CD4-positive, alpha-beta memory T cell (primary cell): ENCODE results near the gene ADGRL3. TPM values are rescaled to one million over a fixed set of nuclear protein-coding genes. Genes with fewer than 3 reads are reported as not detected.
"Not testable (repeated sequence)": the region's sequence is repeated elsewhere in the genome, so short reads cannot be mapped to it uniquely, and the experiment has no call there.

Source experiments
- CTCF ChIA-PET: fragments of 350-600 bp; sonication (Branson Sonifier 250); formaldehyde crosslinking; loops from one replicate; lab custom pipeline; 2021; ENCODE audit warnings: inconsistent platforms; ENCODE audit not compliant: partially characterized antibody; lab: Charles Lee
- POLR2A ChIA-PET: fragments of 350-600 bp; sonication (Branson Sonifier 250); formaldehyde crosslinking; loops from one replicate; lab custom pipeline; 2021; ENCODE audit not compliant: partially characterized antibody; lab: Charles Lee
- DNase-seq, 5 donors: peaks; one replicate each; pipeline versions ENCODE4 v3.0.0 to v3.0.0-alpha.2; 2020 to 2022; ENCODE audit warnings: mixed read lengths in 1 of 5
- H3K27ac ChIP-seq: one replicate; pipeline ENCODE4 v1.7.0; 2013; ENCODE audit warnings: low read depth, low read length
- H3K27me3 ChIP-seq: 2 replicates; pipeline ENCODE4 v1.7.0; 2013; ENCODE audit warnings: mild to moderate bottlenecking, low read length, moderate library complexity; ENCODE audit not compliant: insufficient read depth
- H3K36me3 ChIP-seq: 2 replicates; pipeline ENCODE4 v1.7.0; 2013; ENCODE audit warnings: mild to moderate bottlenecking, low read length, moderate library complexity; ENCODE audit not compliant: insufficient read depth
- H3K4me1 ChIP-seq: 2 replicates; pipeline ENCODE4 v1.7.0; 2013; ENCODE audit warnings: mild to moderate bottlenecking, low read length, moderate library complexity; ENCODE audit not compliant: insufficient read depth
- H3K4me3 ChIP-seq, 2 donors: one replicate each; pipeline ENCODE4 v1.7.0; 2013; ENCODE audit warnings: low read length in 2 of 2, mild to moderate bottlenecking in 1 of 2
- H3K9me3 ChIP-seq, 2 donors: one replicate each; pipeline ENCODE4 v1.7.0; 2013; ENCODE audit warnings: low read length in 2 of 2, control low read depth in 1 of 2; ENCODE audit not compliant: control insufficient read depth in 1 of 2
- H3K27ac Mint-ChIP-seq, 7 donors: one replicate each; pipeline ENCODE4 v1.8.0; 2020 to 2021; ENCODE audit warnings: mixed read lengths in 7 of 7, mild to moderate bottlenecking in 6 of 7, inconsistent platforms in 3 of 7, moderate library complexity in 3 of 7
- H3K27me3 Mint-ChIP-seq, 2 donors: one replicate each; pipeline ENCODE4 v1.8.0; 2020 to 2021; ENCODE audit warnings: mixed read lengths in 2 of 2
- H3K36me3 Mint-ChIP-seq, 2 donors: one replicate each; pipeline ENCODE4 v1.8.0; 2020 to 2021; ENCODE audit warnings: mixed read lengths in 2 of 2, inconsistent platforms in 1 of 2, mild to moderate bottlenecking in 1 of 2
- H3K4me1 Mint-ChIP-seq, 4 donors: one replicate each; pipeline ENCODE4 v1.8.0; 2020 to 2021; ENCODE audit warnings: mixed read lengths in 4 of 4, mild to moderate bottlenecking in 1 of 4
- H3K4me3 Mint-ChIP-seq, 8 donors: one replicate each; pipeline ENCODE4 v1.8.0; 2020 to 2021; ENCODE audit warnings: mixed read lengths in 8 of 8, mild to moderate bottlenecking in 7 of 8, moderate library complexity in 6 of 8, inconsistent platforms in 3 of 8
- H3K9me3 Mint-ChIP-seq, 8 donors: one replicate each; pipeline ENCODE4 v1.8.0; 2020 to 2021; ENCODE audit warnings: mixed read lengths in 8 of 8, mild to moderate bottlenecking in 5 of 8, inconsistent platforms in 3 of 8, moderate library complexity in 1 of 8
- intact Hi-C: fragments of 100-400 bp; cut with micrococcal nuclease; formaldehyde crosslinking; loops from one replicate; pipeline ENCODE4 v1.15.1; 2023
- polyA plus RNA-seq, 2 donors: library from polyadenylated mRNA; unstranded; fragments of 300-500 nt; fragmentation: Illumina TruSeq; gene quantifications; one replicate each; pipeline ENCODE4 v1.2.3, GENCODE V29; 2021
- total RNA-seq, 2 experiments: library from RNA; stranded (reverse); gene quantifications; one replicate each; pipeline ENCODE4 v1.2.3, GENCODE V29; 2021

The ADGRL3 gene
- total and polyA plus RNA-seq, 4 experiments from 2014 or later: not detected

DNA sequence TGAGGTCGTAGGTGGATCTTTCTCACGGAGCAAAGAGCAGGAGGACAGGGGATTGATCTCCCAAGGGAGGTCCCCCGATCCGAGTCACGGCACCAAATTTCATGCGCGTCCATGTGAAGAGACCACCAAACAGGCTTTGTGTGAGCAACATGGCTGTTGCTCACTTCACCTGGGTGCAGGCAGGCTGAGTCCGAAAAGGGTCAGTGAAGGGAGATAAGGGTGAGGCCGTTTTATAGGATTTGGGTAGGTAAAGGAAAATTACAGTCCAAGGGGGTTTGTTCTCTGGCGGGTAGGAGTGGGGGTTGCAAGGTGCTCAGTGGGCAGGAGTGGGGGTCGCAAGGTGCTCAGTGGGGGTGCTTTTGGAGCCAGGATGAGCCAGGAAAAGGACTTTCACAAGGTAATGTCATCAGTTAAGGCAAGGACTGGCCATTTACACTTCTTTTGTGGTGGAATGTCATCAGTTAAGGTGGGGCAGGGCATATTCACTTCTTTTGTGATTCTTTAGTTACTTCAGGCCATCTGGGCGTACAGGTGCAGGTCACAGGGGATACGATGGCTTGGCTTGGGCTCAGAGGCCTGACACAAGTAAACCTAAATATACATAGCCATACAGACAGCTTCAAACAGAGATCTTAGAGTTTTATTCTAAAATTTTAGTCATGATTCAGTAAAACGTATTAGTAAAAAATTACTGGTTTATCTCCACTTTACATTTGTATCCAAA, 569.5 kb downstream of the ADGRL3 start:
- POLR2A ChIA-PET, H3K27ac Mint-ChIP-seq, intact Hi-C loops, H3K36me3 Mint-ChIP-seq, H3K27me3 ChIP-seq, H3K4me1 Mint-ChIP-seq, H3K36me3 ChIP-seq, H3K4me3 Mint-ChIP-seq, DNase-seq, H3K4me3 ChIP-seq, H3K27me3 Mint-ChIP-seq, CTCF ChIA-PET, H3K9me3 ChIP-seq, H3K4me1 ChIP-seq, H3K27ac ChIP-seq: not testable (repeated sequence)
- H3K9me3 Mint-ChIP-seq: peaks cover 0 to 21% (median 6%) of the 10 kb centered on the region in 8 donors

DNA sequence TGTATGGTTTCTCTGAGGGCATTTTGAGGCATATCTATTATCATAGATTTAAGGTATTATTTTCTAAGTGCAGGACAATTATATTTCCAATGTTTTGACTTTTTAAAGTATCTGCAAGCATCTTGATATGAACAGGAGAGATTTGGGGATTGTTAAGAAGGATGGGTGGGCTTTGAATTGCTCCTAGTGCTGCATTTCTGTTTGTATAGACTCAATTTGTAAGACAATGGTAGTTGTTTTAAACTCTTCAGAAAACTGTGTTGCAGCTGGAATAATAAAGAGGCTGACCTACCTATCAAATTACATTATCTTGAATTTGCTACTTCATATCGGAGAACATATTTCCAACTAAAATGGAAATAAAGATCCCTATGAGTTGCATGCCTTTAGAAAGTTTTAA, 570.3 kb downstream of the ADGRL3 start:
- Histone ChIP-seq H3K36me3 (no peaks in the 10 kb centered on the region), H3K4me3 (no peak overlapping the region), H3K9me3 (no peaks in the 10 kb centered on the region), H3K4me1 (no peaks in the 10 kb centered on the region), H3K27me3 (no peaks in the 10 kb centered on the region), H3K27ac (no peak overlapping the region)
- CTCF ChIA-PET: no interaction called here
- no peak for DNase-seq
- Mint-ChIP-seq H3K27me3 (no peaks in the 10 kb centered on the region), H3K27ac (no peak overlapping the region), H3K4me3 (no peak overlapping the region), H3K4me1 (no peaks in the 10 kb centered on the region), H3K9me3 (peaks cover 0 to 21% (median 8%) of the 10 kb centered on the region in 8 donors), H3K36me3 (no peaks in the 10 kb centered on the region)
- POLR2A ChIA-PET: no interaction called here
- intact Hi-C loops: no loop called here

DNA sequence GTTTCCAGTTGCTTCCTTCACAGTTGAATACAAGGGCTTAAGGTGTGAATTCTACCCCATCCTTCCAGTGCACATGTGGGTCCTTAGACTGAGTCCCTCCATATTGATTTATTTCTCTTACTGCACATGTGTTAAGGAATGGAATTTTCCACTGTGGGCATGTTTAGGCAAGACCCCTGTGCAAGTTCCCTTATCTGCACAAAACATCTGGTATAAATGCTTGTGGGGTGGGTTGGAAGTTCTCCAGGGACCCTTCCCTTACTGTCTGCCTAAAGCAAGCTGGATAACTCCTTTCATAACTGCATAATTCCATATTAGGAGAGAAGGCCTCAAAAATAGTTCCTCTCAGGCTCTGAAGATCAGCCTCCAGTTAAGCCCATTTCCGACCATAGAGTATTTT, 570.9 kb downstream of the ADGRL3 start:
- H3K36me3 ChIP-seq: no peaks in the 10 kb centered on the region
- H3K27ac ChIP-seq: no peak overlapping the region
- ChIA-PET CTCF (no interaction called here), POLR2A (no interaction called here)
- Mint-ChIP-seq H3K4me3 (no peak overlapping the region), H3K27me3 (no peaks in the 10 kb centered on the region), H3K4me1 (no peaks in the 10 kb centered on the region), H3K27ac (no peak overlapping the region), H3K9me3 (peaks cover 0 to 22% (median 7%) of the 10 kb centered on the region in 8 donors), H3K36me3 (no peaks in the 10 kb centered on the region)
- H3K27me3 ChIP-seq: no peaks in the 10 kb centered on the region
- no peaks in the 10 kb centered on the region for H3K9me3 ChIP-seq
- DNase-seq: no peak
- H3K4me3 ChIP-seq: no peak overlapping the region
- intact Hi-C loops: no loop called here
- H3K4me1 ChIP-seq: no peaks in the 10 kb centered on the region

DNA sequence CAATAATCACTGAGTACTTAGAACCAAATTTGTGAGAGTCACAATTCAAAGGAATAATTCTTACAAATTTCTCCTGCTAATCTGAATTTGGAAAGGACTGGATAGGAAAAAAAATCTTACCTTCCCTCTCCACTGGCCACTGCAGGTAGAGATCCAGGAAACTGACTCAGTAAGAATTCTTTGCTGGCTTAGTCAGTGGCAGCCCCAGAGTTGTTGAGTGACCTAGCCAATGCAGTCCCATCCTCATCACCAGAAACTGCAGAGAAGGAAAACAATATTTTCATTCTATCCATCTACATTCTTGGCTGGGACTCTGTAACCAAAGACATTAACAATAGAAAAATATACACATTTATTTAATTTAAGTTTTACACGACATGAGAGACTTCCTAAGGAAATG, 572.0 kb downstream of the ADGRL3 start:
- no peaks in the 10 kb centered on the region for H3K27me3 ChIP-seq
- no peaks in the 10 kb centered on the region for H3K4me1 ChIP-seq
- POLR2A ChIA-PET: no interaction called here
- intact Hi-C loops: no loop called here
- H3K36me3 ChIP-seq: no peaks in the 10 kb centered on the region
- no peak overlapping the region for H3K27ac ChIP-seq
- H3K9me3 ChIP-seq: no peaks in the 10 kb centered on the region
- Mint-ChIP-seq H3K9me3 (peaks cover 0 to 18% (median 6%) of the 10 kb centered on the region in 8 donors), H3K36me3 (no peaks in the 10 kb centered on the region), H3K27me3 (no peaks in the 10 kb centered on the region), H3K27ac (no peak overlapping the region), H3K4me3 (no peak overlapping the region), H3K4me1 (no peaks in the 10 kb centered on the region)
- CTCF ChIA-PET: no interaction called here
- no peak for DNase-seq
- H3K4me3 ChIP-seq: no peak overlapping the region

DNA sequence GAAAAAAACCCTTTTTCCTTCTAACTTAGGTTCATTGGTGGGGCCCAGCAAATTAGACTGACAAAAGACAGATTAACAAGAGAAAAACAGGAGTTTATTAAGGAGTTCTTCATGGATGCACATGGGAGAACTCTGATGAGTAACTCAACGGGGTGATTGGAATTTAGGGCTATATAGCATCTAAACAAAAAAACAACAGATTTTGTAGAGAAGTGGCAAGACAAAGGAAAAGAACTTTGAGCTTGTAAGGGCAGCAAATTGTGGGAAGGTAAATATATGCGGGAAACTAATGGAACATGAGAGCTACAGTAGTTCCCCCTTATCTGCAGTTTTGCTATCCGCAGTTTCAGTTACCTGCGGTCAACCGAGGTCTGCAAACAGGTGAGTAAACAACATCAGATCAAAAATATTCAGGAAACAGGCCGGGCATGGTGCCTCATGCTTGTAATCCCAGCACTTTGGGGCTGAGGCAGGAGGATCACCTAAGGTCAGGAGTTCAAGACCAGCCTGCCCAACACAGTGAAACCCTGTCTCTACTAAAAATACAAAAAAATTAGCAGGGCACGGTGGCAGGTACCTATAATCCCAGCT, 573.6 kb downstream of the ADGRL3 start:
- Histone ChIP-seq H3K4me1 (no peaks in the 10 kb centered on the region), H3K36me3 (no peaks in the 10 kb centered on the region), H3K4me3 (no peak overlapping the region), H3K27ac (no peak overlapping the region), H3K27me3 (no peaks in the 10 kb centered on the region), H3K9me3 (no peaks in the 10 kb centered on the region)
- Mint-ChIP-seq H3K27me3 (no peaks in the 10 kb centered on the region), H3K27ac (no peak overlapping the region), H3K36me3 (no peaks in the 10 kb centered on the region), H3K4me1 (no peaks in the 10 kb centered on the region), H3K9me3 (peaks cover 0 to 20% (median 6%) of the 10 kb centered on the region in 8 donors), H3K4me3 (no peak overlapping the region)
- ChIA-PET POLR2A (no interaction called here), CTCF (no interaction called here)
- intact Hi-C loops: no loop called here
- no peak for DNase-seq

DNA sequence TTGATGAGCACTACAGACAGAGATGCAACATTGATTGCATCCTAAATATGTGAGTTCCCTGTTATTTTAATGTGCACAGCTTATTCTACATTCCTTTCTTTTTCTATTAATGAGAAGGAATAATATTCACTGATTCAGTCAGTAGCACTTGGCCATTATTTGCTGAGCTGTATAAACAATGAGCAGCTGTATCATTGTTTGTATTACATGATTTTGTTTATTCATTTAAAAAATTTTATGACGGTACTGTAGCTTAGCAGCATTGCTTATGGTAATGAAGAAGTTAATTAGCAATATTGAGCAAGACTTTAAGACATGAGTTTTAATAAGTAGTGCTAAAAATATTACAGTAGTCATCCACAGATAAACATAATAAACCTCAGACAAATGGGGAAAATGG, 582.0 kb downstream of the ADGRL3 start:
- Mint-ChIP-seq H3K27me3 (no peaks in the 10 kb centered on the region), H3K36me3 (no peaks in the 10 kb centered on the region), H3K4me1 (no peaks in the 10 kb centered on the region), H3K27ac (no peak overlapping the region), H3K4me3 (no peak overlapping the region), H3K9me3 (peaks cover 0 to 9% (median 2%) of the 10 kb centered on the region in 8 donors)
- ChIA-PET POLR2A (no interaction called here), CTCF (no interaction called here)
- Histone ChIP-seq H3K27me3 (no peaks in the 10 kb centered on the region), H3K4me3 (no peak overlapping the region), H3K4me1 (no peaks in the 10 kb centered on the region), H3K9me3 (peaks cover 0 to 5% of the 10 kb centered on the region in 2 donors), H3K36me3 (no peaks in the 10 kb centered on the region), H3K27ac (no peak overlapping the region)
- DNase-seq: no peak
- intact Hi-C loops: no loop called here

DNA sequence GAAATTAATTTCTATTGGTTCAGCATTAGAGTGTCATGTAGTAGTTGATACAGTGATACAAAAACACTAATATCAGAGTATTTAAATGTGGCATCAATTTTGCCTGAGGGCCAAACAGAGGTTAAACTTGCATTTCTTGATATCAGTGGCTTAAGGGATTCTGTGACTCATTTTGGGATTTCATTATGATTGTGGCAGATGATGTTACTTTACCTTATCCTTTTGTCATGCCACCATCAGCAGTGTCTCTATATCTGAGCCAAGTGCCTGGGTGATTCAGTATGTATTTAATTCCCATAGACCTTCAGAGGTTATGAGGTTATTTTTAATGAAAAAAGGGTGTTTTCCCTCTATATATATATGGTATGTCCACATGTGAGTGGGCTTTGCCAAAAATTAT, 582.9 kb downstream of the ADGRL3 start:
- H3K27me3 Mint-ChIP-seq: no peaks in the 10 kb centered on the region
- Histone ChIP-seq H3K27ac (no peak overlapping the region), H3K4me1 (no peaks in the 10 kb centered on the region), H3K4me3 (no peak overlapping the region), H3K9me3 (peaks cover 0 to 5% of the 10 kb centered on the region in 2 donors), H3K27me3 (no peaks in the 10 kb centered on the region), H3K36me3 (no peaks in the 10 kb centered on the region)
- peaks cover 0 to 12% (median under 1%) of the 10 kb centered on the region in 8 donors for H3K9me3 Mint-ChIP-seq
- H3K27ac Mint-ChIP-seq: no peak overlapping the region
- no peaks in the 10 kb centered on the region for H3K36me3 Mint-ChIP-seq
- CTCF ChIA-PET: no interaction called here
- POLR2A ChIA-PET: no interaction called here
- no peak overlapping the region for H3K4me3 Mint-ChIP-seq
- intact Hi-C loops: no loop called here
- no peaks in the 10 kb centered on the region for H3K4me1 Mint-ChIP-seq
- no peak for DNase-seq
